ENCODE measurements around the gene IL4R.

DNA sequence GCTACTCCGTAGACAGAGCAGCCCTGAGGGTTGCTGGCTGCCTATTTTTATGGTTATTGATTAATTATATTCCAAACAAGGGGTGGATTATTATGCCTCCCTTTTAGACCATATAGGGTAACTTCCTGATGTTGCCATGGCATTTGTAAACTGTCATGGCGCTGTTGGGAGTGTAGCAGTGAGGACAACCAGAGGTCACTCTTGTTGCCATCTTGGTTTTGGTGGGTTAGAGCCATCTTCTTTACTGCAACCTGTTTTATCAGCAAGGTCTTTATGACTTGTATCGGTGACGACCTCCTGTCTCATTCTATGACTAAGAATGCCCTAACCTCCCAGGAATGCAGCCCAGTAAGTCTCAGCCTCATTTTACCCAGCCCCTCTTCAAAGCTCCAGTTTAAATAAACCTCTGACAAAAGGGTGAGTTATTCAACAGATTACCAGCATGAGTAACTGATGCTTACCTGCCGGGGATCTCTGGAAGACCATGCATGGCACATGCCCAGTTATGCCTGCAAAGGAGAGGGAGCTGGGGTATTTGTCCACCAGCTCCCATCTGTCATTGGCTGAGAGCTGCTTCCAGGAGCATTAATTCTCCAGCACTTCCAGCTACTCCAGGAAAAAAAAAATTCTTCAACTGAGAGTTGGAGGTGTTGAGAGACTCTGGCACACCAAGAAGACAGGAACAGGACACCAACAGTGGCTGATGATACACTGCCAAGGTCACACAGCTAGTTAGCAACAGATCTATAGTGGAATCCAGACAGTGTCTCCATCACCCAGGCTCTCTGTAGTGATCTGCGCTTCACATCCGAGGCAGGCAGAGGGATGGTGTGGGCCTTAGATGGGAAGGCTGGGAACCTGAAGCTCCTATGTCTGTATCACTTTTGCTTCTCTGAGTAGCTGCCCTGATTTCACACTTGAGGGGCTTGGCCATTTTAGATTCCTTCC lies 51.6 kb downstream of the IL4R start:
- TF ChIP-seq, protein P1, sequence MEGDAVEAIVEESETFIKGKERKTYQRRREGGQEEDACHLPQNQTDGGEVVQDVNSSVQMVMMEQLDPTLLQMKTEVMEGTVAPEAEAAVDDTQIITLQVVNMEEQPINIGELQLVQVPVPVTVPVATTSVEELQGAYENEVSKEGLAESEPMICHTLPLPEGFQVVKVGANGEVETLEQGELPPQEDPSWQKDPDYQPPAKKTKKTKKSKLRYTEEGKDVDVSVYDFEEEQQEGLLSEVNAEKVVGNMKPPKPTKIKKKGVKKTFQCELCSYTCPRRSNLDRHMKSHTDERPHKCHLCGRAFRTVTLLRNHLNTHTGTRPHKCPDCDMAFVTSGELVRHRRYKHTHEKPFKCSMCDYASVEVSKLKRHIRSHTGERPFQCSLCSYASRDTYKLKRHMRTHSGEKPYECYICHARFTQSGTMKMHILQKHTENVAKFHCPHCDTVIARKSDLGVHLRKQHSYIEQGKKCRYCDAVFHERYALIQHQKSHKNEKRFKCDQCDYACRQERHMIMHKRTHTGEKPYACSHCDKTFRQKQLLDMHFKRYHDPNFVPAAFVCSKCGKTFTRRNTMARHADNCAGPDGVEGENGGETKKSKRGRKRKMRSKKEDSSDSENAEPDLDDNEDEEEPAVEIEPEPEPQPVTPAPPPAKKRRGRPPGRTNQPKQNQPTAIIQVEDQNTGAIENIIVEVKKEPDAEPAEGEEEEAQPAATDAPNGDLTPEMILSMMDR (conservative IDR thresholded peaks at IDR 0.05; ENCODE audit: low read depth in 2 of 2): no peak
- TF ChIP-seq EZH2 (IDR thresholded peaks at IDR 0.05; ENCODE audit: low read depth, unreplicated experiment): no peak
- no peak for TF ChIP-seq POLR2AphosphoS5 (IDR thresholded peaks at IDR 0.05; ENCODE audit: low read depth)
- no peak for TF ChIP-seq CREB1 (CRISPR knock-in tag; IDR thresholded peaks at IDR 0.05; ENCODE audit: low read depth)
- no peak for TF ChIP-seq EZH2phosphoT487 (IDR thresholded peaks at IDR 0.05; ENCODE audit: unreplicated experiment)
- TF ChIP-seq, protein P2, sequence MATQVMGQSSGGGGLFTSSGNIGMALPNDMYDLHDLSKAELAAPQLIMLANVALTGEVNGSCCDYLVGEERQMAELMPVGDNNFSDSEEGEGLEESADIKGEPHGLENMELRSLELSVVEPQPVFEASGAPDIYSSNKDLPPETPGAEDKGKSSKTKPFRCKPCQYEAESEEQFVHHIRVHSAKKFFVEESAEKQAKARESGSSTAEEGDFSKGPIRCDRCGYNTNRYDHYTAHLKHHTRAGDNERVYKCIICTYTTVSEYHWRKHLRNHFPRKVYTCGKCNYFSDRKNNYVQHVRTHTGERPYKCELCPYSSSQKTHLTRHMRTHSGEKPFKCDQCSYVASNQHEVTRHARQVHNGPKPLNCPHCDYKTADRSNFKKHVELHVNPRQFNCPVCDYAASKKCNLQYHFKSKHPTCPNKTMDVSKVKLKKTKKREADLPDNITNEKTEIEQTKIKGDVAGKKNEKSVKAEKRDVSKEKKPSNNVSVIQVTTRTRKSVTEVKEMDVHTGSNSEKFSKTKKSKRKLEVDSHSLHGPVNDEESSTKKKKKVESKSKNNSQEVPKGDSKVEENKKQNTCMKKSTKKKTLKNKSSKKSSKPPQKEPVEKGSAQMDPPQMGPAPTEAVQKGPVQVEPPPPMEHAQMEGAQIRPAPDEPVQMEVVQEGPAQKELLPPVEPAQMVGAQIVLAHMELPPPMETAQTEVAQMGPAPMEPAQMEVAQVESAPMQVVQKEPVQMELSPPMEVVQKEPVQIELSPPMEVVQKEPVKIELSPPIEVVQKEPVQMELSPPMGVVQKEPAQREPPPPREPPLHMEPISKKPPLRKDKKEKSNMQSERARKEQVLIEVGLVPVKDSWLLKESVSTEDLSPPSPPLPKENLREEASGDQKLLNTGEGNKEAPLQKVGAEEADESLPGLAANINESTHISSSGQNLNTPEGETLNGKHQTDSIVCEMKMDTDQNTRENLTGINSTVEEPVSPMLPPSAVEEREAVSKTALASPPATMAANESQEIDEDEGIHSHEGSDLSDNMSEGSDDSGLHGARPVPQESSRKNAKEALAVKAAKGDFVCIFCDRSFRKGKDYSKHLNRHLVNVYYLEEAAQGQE (IDR thresholded peaks at IDR 0.05; ENCODE audit: unreplicated experiment): no peak
- TF ChIP-seq JUNB (IDR thresholded peaks at IDR 0.05; ENCODE audit: unreplicated experiment): no peak
- no peak for TF ChIP-seq NANOG (IDR thresholded peaks at IDR 0.05; ENCODE audit: borderline replicate concordance)
- TF ChIP-seq, protein P3, sequence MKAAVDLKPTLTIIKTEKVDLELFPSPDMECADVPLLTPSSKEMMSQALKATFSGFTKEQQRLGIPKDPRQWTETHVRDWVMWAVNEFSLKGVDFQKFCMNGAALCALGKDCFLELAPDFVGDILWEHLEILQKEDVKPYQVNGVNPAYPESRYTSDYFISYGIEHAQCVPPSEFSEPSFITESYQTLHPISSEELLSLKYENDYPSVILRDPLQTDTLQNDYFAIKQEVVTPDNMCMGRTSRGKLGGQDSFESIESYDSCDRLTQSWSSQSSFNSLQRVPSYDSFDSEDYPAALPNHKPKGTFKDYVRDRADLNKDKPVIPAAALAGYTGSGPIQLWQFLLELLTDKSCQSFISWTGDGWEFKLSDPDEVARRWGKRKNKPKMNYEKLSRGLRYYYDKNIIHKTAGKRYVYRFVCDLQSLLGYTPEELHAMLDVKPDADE (IDR thresholded peaks at IDR 0.05): no peak
- TF ChIP-seq, protein P4, sequence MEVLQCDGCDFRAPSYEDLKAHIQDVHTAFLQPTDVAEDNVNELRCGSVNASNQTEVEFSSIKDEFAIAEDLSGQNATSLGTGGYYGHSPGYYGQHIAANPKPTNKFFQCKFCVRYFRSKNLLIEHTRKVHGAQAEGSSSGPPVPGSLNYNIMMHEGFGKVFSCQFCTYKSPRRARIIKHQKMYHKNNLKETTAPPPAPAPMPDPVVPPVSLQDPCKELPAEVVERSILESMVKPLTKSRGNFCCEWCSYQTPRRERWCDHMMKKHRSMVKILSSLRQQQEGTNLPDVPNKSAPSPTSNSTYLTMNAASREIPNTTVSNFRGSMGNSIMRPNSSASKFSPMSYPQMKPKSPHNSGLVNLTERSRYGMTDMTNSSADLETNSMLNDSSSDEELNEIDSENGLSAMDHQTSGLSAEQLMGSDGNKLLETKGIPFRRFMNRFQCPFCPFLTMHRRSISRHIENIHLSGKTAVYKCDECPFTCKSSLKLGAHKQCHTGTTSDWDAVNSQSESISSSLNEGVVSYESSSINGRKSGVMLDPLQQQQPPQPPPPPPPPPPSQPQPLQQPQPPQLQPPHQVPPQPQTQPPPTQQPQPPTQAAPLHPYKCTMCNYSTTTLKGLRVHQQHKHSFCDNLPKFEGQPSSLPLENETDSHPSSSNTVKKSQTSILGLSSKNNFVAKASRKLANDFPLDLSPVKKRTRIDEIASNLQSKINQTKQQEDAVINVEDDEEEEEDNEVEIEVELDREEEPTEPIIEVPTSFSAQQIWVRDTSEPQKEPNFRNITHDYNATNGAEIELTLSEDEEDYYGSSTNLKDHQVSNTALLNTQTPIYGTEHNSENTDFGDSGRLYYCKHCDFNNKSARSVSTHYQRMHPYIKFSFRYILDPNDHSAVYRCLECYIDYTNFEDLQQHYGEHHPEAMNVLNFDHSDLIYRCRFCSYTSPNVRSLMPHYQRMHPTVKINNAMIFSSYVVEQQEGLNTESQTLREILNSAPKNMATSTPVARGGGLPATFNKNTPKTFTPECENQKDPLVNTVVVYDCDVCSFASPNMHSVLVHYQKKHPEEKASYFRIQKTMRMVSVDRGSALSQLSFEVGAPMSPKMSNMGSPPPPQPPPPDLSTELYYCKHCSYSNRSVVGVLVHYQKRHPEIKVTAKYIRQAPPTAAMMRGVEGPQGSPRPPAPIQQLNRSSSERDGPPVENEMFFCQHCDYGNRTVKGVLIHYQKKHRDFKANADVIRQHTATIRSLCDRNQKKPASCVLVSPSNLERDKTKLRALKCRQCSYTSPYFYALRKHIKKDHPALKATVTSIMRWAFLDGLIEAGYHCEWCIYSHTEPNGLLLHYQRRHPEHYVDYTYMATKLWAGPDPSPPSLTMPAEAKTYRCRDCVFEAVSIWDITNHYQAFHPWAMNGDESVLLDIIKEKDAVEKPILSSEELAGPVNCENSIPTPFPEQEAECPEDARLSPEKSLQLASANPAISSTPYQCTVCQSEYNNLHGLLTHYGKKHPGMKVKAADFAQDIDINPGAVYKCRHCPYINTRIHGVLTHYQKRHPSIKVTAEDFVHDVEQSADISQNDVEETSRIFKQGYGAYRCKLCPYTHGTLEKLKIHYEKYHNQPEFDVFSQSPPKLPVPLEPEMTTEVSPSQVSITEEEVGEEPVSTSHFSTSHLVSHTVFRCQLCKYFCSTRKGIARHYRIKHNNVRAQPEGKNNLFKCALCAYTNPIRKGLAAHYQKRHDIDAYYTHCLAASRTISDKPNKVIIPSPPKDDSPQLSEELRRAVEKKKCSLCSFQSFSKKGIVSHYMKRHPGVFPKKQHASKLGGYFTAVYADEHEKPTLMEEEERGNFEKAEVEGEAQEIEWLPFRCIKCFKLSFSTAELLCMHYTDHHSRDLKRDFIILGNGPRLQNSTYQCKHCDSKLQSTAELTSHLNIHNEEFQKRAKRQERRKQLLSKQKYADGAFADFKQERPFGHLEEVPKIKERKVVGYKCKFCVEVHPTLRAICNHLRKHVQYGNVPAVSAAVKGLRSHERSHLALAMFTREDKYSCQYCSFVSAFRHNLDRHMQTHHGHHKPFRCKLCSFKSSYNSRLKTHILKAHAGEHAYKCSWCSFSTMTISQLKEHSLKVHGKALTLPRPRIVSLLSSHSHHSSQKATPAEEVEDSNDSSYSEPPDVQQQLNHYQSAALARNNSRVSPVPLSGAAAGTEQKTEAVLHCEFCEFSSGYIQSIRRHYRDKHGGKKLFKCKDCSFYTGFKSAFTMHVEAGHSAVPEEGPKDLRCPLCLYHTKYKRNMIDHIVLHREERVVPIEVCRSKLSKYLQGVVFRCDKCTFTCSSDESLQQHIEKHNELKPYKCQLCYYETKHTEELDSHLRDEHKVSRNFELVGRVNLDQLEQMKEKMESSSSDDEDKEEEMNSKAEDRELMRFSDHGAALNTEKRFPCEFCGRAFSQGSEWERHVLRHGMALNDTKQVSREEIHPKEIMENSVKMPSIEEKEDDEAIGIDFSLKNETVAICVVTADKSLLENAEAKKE (CRISPR knock-in tag; IDR thresholded peaks at IDR 0.05): no peak
- TF ChIP-seq STAT1 (IDR thresholded peaks at IDR 0.05; ENCODE audit: unreplicated experiment): no peak
- no peak for TF ChIP-seq ZNF331 (CRISPR knock-in tag; IDR thresholded peaks at IDR 0.05; ENCODE audit: low read depth)

Measured in GM23338 (cell line).